Mucosa of stomach (tissue), 1 donor: ENCODE results near the gene CNOT8.
"Not testable (repeated sequence)": the region's sequence is repeated elsewhere in the genome, so short reads cannot be mapped to it uniquely, and the experiment has no call there.

Experiments
- H3K27me3 ChIP-seq: one replicate; pipeline ENCODE4 v1.7.0; 2013; ENCODE audit warnings: mild to moderate bottlenecking, low read length; ENCODE audit not compliant: control insufficient read depth, insufficient read depth
- H3K36me3 ChIP-seq: one replicate; pipeline ENCODE4 v1.7.0; 2013; ENCODE audit warnings: low read length; ENCODE audit not compliant: control insufficient read depth, insufficient read depth
- H3K4me1 ChIP-seq: one replicate; pipeline ENCODE4 v1.7.0; 2013; ENCODE audit warnings: mild to moderate bottlenecking, low read length; ENCODE audit not compliant: control insufficient read depth, insufficient read depth
- H3K4me3 ChIP-seq: one replicate; pipeline ENCODE4 v1.7.0; 2013; ENCODE audit warnings: low read length
- H3K9ac ChIP-seq: one replicate; pipeline ENCODE4 v1.7.0; 2013; ENCODE audit warnings: mild to moderate bottlenecking, low read length, moderate library complexity
- H3K9me3 ChIP-seq: one replicate; pipeline ENCODE4 v1.7.0; 2013; ENCODE audit warnings: mild to moderate bottlenecking, low read length, moderate library complexity; ENCODE audit not compliant: control insufficient read depth
- donor health status: Pancreatic carcinoma.

The CNOT8 gene

GRCh38 chr5:154820383-154820782 is 38.0 kb upstream of the CNOT8 start:
- no peaks in the 10 kb centered on the region for H3K4me1 ChIP-seq
- H3K27me3 ChIP-seq = no peaks in the 10 kb centered on the region
- H3K9ac ChIP-seq = no peak overlapping the region
- H3K4me3 ChIP-seq = no peak overlapping the region
- H3K36me3 ChIP-seq = peaks cover 12% of the 10 kb centered on the region
- no peaks in the 10 kb centered on the region for H3K9me3 ChIP-seq

GRCh38 chr5:154822896-154823295 is 35.5 kb upstream of the CNOT8 start:
- not testable (repeated sequence) for H3K36me3 ChIP-seq, H3K9ac ChIP-seq, H3K4me3 ChIP-seq, H3K27me3 ChIP-seq, H3K9me3 ChIP-seq, H3K4me1 ChIP-seq

GRCh38 chr5:154823605-154824004 is 34.8 kb upstream of the CNOT8 start:
- Histone ChIP-seq H3K27me3 (no peaks in the 10 kb centered on the region), H3K4me3 (no peak overlapping the region), H3K4me1 (no peaks in the 10 kb centered on the region), H3K36me3 (no peaks in the 10 kb centered on the region), H3K9ac (no peak overlapping the region), H3K9me3 (no peaks in the 10 kb centered on the region)

GRCh38 chr5:154824070-154824469 is 34.4 kb upstream of the CNOT8 start:
- no peaks in the 10 kb centered on the region for H3K9me3 ChIP-seq
- no peak overlapping the region for H3K4me3 ChIP-seq
- H3K27me3 ChIP-seq = no peaks in the 10 kb centered on the region
- peaks cover 1% of the 10 kb centered on the region for H3K4me1 ChIP-seq
- H3K36me3 ChIP-seq = no peaks in the 10 kb centered on the region
- no peak overlapping the region for H3K9ac ChIP-seq

GRCh38 chr5:154829181-154829588 is 29.2 kb upstream of the CNOT8 start:
- H3K4me1 ChIP-seq = peaks cover 14% of the 10 kb centered on the region
- H3K36me3 ChIP-seq = no peaks in the 10 kb centered on the region
- H3K9ac ChIP-seq = no peak overlapping the region
- no peaks in the 10 kb centered on the region for H3K9me3 ChIP-seq
- no peaks in the 10 kb centered on the region for H3K27me3 ChIP-seq
- no peak overlapping the region for H3K4me3 ChIP-seq

GRCh38 chr5:154829589-154830218 is 28.7 kb upstream of the CNOT8 start:
- no peak overlapping the region for H3K9ac ChIP-seq
- H3K36me3 ChIP-seq = no peaks in the 10 kb centered on the region
- no peaks in the 10 kb centered on the region for H3K27me3 ChIP-seq
- no peaks in the 10 kb centered on the region for H3K9me3 ChIP-seq
- peaks cover 19% of the 10 kb centered on the region for H3K4me1 ChIP-seq
- no peak overlapping the region for H3K4me3 ChIP-seq

GRCh38 chr5:154830219-154830595 is 28.2 kb upstream of the CNOT8 start:
- Histone ChIP-seq H3K4me3 (no peak overlapping the region), H3K9me3 (no peaks in the 10 kb centered on the region), H3K9ac (no peak overlapping the region), H3K27me3 (no peaks in the 10 kb centered on the region), H3K36me3 (no peaks in the 10 kb centered on the region), H3K4me1 (peaks cover 24% of the 10 kb centered on the region)

- Histone ChIP-seq H3K9ac (no peak overlapping the region), H3K36me3 (no peaks in the 10 kb centered on the region)
Measured at GRCh38 chr5:154830596-154830995, 27.8 kb upstream of the CNOT8 start.

GRCh38 chr5:154831451-154831850 is 27.0 kb upstream of the CNOT8 start:
- H3K36me3 ChIP-seq = no peaks in the 10 kb centered on the region
- H3K4me1 ChIP-seq = peaks cover 26% of the 10 kb centered on the region
- no peaks in the 10 kb centered on the region for H3K9me3 ChIP-seq
- H3K4me3 ChIP-seq = no peak overlapping the region
- H3K9ac ChIP-seq = no peak overlapping the region
- no peaks in the 10 kb centered on the region for H3K27me3 ChIP-seq

More at GRCh38 chr5:154830596-154830995, 27.8 kb upstream of the CNOT8 start:
- no peak overlapping the region for H3K4me3 ChIP-seq
- no peaks in the 10 kb centered on the region for H3K9me3 ChIP-seq
- peaks cover 26% of the 10 kb centered on the region for H3K4me1 ChIP-seq
- H3K27me3 ChIP-seq = no peaks in the 10 kb centered on the region

GRCh38 chr5:154832804-154833203 is 25.6 kb upstream of the CNOT8 start:
- not testable (repeated sequence) for H3K9ac ChIP-seq, H3K36me3 ChIP-seq

GRCh38 chr5:154834053-154834452 is 24.4 kb upstream of the CNOT8 start:
- no peak overlapping the region for H3K9ac ChIP-seq
- no peaks in the 10 kb centered on the region for H3K36me3 ChIP-seq
- no peaks in the 10 kb centered on the region for H3K9me3 ChIP-seq
- H3K4me3 ChIP-seq = no peak overlapping the region
- H3K4me1 ChIP-seq = peaks cover 25% of the 10 kb centered on the region
- no peaks in the 10 kb centered on the region for H3K27me3 ChIP-seq

More at GRCh38 chr5:154832804-154833203, 25.6 kb upstream of the CNOT8 start:
- H3K4me1 ChIP-seq = peaks cover 26% of the 10 kb centered on the region
- H3K27me3 ChIP-seq, H3K4me3 ChIP-seq, H3K9me3 ChIP-seq: not testable (repeated sequence)

- H3K9ac ChIP-seq, H3K27me3 ChIP-seq, H3K9me3 ChIP-seq, H3K36me3 ChIP-seq, H3K4me3 ChIP-seq: not testable (repeated sequence)
- H3K4me1 ChIP-seq = peaks cover 12% of the 10 kb centered on the region
Measured at GRCh38 chr5:154835701-154836052, 22.8 kb upstream of the CNOT8 start.

- no peaks in the 10 kb centered on the region for H3K36me3 ChIP-seq
- peaks cover 12% of the 10 kb centered on the region for H3K4me1 ChIP-seq
- H3K9ac ChIP-seq = no peak overlapping the region
- no peak overlapping the region for H3K4me3 ChIP-seq
- no peaks in the 10 kb centered on the region for H3K27me3 ChIP-seq
- no peaks in the 10 kb centered on the region for H3K9me3 ChIP-seq
Measured at GRCh38 chr5:154836225-154836624, 22.2 kb upstream of the CNOT8 start.
